HT-29 (cell line): ENCODE results near the gene SNAPC3. TPM values are rescaled to one million over a fixed set of nuclear protein-coding genes. Genes with fewer than 3 reads are reported as not detected.
A peak's percentile ranks its signal among the peaks of the same experiment; 100 is the strongest.
"Not testable (repeated sequence)": the region's sequence is repeated elsewhere in the genome, so short reads cannot be mapped to it uniquely, and the experiment has no call there.

Source experiments
- DNase-seq: peaks from one replicate; pipeline ENCODE4 v3.0.0-alpha.2; 2015; ENCODE audit warnings: low spot score
- total RNA-seq: library from RNA; depleted of rRNA; stranded (reverse); fragments of >200 nt; shearing (Covaris generic); gene quantifications from 2 replicates; pipeline ENCODE4 v1.2.3, GENCODE V29; 2014; rRNA removed

Gene SNAPC3
- total RNA-seq, result 34.5 and 36.7 TPM in 2 replicates

DNA sequence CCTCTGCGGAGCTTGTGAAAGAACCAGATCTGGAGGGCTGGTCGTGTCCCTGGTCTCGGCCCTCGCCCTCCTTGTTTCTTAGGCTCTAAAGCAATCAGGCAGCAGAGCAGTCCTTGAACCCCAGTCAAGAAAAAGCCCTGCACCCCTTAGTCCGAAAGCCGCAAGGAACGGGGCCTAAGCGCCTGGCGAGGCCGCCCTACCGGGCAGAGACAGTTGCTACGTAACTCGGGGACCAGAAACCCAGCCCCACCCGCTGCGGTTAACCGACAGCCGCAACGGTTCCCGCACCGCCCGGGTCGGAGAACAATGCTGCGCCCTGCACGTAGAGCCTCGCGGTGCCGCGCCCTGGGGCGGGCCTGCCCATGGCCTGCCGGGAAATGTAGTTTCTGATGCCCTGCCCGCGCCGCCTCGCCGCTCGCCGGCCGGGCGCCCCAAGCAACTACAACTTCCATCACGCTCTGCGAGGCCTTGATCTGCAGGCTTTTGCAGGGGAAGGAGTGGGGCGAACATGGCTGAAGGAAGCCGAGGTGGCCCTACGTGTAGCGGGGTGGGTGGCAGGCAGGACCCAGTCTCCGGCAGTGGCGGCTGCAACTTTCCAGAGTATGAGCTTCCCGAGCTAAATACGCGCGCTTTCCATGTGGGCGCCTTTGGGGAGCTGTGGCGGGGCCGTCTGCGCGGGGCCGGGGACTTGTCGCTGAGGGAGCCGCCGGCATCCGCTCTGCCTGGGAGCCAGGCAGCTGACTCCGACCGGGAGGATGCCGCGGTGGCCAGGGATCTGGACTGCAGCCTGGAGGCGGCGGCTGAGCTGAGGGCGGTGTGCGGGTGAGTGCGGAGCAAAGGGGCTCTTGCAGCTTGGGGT, at the start of gene SNAPC3:
TSS of gene SNAPC3 (plus strand) at position 505 of the 859 bp plus-strand sequence. CDS start at position 509, 4 bp downstream.
- DNase-seq, result peak; percentile 95

DNA sequence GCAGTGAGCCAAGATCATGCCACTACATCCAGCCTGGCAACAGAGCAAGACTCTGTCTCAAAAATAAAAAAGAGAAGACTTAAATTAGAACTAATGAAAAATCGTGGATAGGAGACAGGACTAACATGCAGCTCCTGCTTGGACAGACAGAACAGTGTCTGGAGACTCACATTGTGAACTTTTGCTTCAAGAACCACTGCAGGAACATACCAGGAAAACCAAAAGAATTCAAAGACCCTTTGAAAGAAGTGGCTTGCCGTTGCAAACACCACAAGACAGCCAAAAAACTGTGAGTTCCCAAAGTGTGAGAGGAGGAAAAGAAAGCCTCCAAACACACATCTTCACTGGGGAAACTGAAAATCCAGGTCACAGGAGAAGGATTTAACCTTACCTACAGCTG, 48.8 kb upstream of the SNAPC3 start:
- no peak for DNase-seq

DNA sequence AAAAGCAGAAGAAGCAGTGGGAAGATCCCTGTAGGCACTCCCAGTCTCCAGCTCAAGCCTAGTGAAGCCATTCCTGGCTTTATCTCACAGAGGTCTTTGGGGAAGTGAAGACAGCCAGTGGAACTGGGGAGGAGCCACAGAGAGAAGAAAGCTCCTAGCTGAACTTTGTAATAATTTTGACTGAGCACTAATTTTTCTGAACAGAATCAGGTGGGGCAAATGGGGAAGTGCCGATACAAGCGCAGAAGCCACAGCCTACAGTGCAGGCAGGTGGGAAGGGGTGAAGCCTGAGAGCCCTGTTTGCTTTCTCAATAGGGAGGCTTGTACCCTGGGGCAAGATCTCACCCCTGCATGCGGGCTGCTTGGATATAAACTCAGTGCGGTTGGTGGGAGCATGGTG, 48.4 kb upstream of the SNAPC3 start:
- DNase-seq, result no peak

DNA sequence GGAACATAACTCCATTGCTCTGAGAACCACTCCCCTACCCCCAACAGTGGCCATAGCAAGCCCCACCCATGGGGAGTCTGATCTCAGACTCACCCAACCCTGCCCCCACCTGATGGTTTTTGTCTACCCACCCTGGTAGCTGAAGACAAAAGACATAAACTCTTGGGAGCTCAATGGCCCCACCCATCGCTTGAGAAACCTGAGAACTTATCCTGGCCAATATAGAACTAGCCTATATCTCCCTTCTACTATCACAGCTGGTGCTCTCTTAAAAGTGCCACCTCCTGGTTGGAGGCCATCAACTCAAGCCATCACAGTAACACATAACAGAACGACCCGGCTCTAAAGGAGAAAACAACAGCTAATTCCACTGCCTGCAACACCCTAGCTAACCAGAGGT, 47.9 kb upstream of the SNAPC3 start:
- DNase-seq, result no peak

- no peak for DNase-seq
Measured at GRCh38 chr9:15377625-15378540, 44.8 kb upstream of the SNAPC3 start.

DNA sequence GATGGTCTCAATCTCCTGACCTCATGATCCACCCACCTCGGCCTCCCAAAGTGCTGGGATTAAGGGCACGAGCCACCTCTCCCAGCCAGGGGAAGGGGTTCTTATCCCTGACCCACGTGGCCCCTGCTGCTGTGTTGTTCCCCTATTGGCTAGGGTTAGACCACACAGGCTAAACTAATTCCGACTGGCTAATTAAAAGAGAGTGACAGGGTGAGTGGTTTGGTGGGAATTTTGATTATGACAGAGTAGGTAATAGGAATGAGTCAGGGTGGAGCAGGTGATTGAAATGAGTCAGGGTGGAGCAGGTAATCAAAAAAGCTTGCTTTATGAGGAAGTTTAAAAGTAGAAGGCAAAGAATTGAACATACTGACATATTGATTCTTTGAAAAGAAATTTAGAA, 43.4 kb upstream of the SNAPC3 start:
- not testable (repeated sequence) for DNase-seq

DNA sequence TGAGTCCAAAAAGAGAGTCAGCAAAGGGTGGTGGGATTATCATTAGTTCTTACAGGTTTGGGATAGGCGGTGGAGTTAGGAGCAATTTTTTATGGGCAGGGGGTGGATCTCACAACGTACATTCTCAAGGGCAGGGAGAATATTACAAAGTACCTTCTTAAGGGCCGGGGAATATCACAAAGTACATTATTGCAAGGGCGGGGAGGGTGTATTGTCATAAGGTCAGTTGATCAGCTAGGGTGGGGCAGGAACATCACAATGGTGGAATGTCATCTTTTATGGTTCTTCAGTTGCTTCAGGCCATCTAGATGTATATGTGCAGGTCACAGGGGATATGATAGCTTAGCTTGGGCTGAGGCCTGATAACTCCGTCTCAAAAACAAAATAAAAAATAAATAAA, 42.8 kb upstream of the SNAPC3 start:
- not testable (repeated sequence) for DNase-seq

DNA sequence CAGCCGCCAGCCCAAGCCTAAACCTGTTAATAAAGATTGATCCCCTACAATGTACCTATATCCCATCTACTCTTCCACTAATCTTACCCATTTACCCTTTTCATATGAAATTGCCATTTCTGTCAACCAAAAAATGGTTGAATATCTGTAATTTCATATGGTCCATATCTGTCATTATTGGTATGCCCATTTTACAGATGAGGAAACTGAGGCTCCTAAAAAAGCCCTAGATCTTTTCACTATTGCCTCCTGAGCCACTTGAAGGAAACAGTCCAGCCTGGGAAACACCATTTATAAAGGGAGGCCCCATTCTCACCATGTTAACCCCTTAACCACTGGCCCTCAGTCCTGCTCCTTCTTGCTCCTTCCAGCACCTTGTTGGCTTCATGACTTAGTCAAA, 41.2 kb upstream of the SNAPC3 start:
- no peak for DNase-seq

DNA sequence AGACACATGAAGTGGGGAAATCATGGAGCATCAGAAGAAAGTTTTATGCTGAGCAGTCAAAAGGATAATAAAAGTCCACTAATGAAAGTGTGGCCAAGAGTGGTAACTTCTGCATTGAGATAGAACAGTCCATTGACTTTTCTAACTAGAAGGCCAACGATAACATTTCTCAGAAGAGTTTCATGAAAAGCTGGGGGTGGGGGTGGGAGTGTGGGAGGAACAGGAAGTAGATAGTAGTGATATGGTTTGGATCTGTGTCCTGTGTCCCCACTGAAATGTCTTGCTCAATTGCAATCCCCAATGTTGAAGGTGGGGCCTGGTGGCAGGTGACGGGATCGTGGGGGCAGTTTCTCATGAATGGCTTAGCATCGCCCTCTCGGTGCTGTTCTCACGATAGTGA, 36.2 kb upstream of the SNAPC3 start:
- no peak for DNase-seq

- DNase-seq, result no peak
Measured at GRCh38 chr9:15389173-15389572, 33.5 kb upstream of the SNAPC3 start.

GRCh38 chr9:15389631-15390030, 33.0 kb upstream of the SNAPC3 start:
- DNase-seq, result no peak

GRCh38 chr9:15390201-15390600, 32.5 kb upstream of the SNAPC3 start:
- DNase-seq, result peak; percentile 22

DNA sequence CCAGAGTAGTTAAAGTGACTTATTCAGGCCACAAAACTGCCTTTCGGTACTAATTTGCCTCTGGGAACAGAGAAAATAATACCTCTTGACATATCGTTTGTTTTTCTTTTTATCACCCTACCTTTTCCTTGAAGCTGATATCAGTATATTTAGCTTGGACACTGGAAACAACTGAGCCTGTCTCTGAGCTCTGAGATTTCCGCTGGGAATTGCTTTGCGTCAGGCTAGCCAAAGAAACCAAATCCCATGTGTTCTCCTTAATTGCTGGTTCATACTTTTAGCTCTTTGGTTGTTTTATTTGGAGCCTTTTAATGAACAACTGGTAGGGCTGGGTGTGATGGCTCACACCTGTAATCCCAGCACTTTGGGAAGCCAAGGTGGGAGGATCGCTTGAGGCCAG, 30.3 kb upstream of the SNAPC3 start:
- DNase-seq, result no peak

GRCh38 chr9:15400281-15400941, 22.3 kb upstream of the SNAPC3 start:
- DNase-seq, result no peak

DNA sequence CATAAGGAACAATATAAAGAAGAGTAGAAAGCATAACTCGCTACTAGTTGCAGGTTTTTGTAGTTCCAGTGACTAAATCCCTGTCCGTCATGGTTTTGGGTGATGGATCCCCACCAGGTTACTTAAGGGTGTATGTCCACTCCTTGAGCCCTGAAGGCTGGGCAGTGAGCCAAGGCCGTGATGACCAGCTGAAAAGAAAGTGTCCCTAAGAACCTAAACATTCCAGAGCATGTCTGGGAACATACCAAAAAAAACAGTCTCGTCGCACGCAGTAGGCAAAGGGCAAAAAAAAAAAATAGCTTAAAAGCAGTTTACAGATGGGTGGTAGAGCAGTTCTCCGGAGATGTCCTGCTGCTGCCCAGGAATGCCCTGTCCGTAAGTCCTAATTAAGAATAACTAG, 21.4 kb upstream of the SNAPC3 start:
- DNase-seq, result no peak

DNA sequence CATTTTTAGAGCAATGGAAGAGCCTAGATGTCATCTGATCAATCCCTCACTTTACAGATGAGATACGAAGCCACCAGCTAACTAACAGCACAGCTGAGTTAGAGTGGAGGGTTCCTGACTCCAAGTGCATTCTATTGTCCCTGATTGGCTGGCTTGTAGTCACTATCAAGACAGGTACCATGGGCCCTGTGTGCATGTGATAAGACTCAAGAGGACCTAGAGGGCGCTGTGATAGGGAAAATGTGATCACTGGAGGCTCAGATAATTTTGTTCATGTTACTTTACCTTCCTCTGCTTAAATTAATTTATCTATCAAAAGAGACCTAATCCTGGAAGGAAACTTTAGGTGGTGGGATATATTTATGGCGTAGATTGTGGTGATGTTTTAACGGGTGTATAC, 19.5 kb upstream of the SNAPC3 start:
- peak; percentile 62 for DNase-seq

DNA sequence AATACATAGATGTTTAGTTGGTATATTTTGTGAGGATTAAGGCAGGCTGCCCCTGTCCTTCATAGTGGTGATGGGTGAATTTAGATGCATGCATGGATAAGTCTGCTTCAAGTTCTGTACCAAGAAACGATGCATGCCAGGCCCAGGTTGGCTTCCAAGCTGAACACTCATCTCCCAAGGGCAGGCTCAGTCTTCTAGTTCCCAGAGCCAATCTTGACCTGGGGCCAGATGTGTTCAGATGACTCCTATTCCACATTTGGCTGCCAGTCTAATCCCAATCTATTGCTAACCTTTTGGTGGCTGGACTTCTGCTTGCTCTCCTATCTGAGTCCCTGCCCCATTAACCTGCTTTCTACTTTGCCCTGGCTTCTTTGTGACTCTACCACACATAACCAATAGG, 18.5 kb upstream of the SNAPC3 start:
- no peak for DNase-seq

DNA sequence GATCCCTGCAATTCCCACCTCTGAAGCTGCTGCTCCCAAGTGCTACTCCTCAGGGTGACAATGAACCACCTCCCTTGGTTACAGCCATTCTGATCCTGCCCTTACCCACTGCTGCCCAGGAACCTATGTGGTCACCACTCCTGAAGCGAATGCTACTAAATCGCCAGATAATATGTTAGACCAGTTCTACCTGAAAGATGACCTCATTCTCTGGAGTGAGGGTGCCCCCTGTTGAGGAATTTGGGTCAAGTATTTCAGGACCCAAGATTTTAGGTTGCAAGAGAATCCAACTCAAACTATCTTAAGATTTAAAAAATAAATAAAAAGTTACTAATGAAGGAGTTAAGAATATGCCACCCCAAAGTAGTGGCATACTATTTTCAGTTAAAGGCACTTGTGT, 5.8 kb upstream of the SNAPC3 start:
- DNase-seq, result peak; percentile 67

- DNase-seq, result no peak
Measured at GRCh38 chr9:15417626-15418025, 5.0 kb upstream of the SNAPC3 start.

DNA sequence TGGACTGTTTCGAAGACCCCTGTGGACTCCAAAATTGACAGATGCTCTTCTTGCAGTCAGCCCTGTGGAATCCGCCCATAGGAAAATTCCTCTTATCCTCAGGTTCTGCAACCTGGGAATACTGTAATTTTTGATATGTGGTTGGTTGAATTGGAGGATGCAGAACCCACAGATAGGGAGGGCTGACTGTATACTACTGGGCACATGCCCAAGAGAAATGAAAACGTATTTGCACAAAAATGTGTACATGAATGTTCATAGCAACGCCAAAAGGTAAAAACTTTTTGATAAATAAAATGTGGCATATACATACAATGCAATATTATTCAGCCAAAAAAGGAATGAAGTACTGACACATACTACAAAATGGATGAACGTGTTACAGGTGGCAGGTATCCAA, 1.9 kb upstream of the SNAPC3 start:
- DNase-seq, result no peak

- DNase-seq, result peak; percentile 73
Measured at GRCh38 chr9:15421532-15421931, 1.1 kb upstream of the SNAPC3 start.

- DNase-seq, result peak; percentile 48
Measured at GRCh38 chr9:15421990-15422371, 695 bp upstream of the SNAPC3 start.
